Measurements from ENCODE around the gene AK9. TPM values are rescaled to one million over a fixed set of nuclear protein-coding genes. Genes with fewer than 3 reads are reported as not detected.
A peak's percentile ranks its signal among the peaks of the same experiment; 100 is the strongest.

AK9 gene
- total RNA-seq, 1 donor from 2014 or later = 8.2 TPM

- peaks cover 10% of the 10 kb centered on the region for H3F3A ChIP-seq (ENCODE audit: low read depth)
- H3K4me2 ChIP-seq = peak overlapping the region; percentile 30
- DNase-seq (ENCODE audit: low spot score) = no peak
These were observed 200.3 kb downstream of the AK9 start for GRCh38 chr6:109490713-109491112.

DNA sequence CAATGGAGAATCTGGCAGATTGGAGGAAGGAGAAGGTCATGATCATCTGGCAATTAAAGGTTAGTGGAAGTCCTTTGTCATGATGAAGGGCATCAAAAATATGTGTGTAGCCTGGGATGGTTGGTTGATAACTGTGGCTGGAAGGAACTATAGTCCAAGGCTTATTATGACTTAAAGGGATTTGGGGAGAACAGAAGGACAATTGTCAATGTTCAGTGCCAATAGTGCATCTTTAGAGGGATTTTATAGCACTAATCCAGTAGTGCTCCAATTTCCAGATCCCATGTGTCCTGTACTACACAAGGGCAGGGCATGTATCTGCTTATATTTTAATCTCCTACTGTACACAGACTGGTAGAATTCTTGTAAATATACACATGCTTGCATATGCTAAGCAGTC is 203.0 kb downstream of the AK9 start:
- peaks cover 17% of the 10 kb centered on the region for H3K27me3 ChIP-seq
- no peak overlapping the region for H3K27ac ChIP-seq
- no peak overlapping the region for H3K4me3 Mint-ChIP-seq
- H3K4me3 ChIP-seq = no peak overlapping the region
- H3F3A ChIP-seq (ENCODE audit: low read depth) = peaks cover 10% of the 10 kb centered on the region
- no peaks in the 10 kb centered on the region for H3K9me3 Mint-ChIP-seq
- H3K4me1 ChIP-seq = peaks cover 16% of the 10 kb centered on the region
- H3K9me3 ChIP-seq (ENCODE audit: low read depth) = no peaks in the 10 kb centered on the region
- no peaks in the 10 kb centered on the region for H3K79me2 ChIP-seq (ENCODE audit: low read depth)
- peaks cover 16% of the 10 kb centered on the region for H3K27me3 Mint-ChIP-seq (ENCODE audit: insufficient read depth, low read depth)
- H2AFZ ChIP-seq (replicated peaks) = no peak overlapping the region
- no peak overlapping the region for H3K27ac Mint-ChIP-seq
- H3K4me2 ChIP-seq = no peak overlapping the region
- peaks cover 20% of the 10 kb centered on the region for H3K4me1 Mint-ChIP-seq
- H3K36me3 Mint-ChIP-seq = no peaks in the 10 kb centered on the region
- TF ChIP-seq EZH2phosphoT487 (IDR thresholded peaks at IDR 0.05) = no peak
- no peak for TF ChIP-seq CTCF (IDR thresholded peaks at IDR 0.05)
- TF ChIP-seq EZH2 (IDR thresholded peaks at IDR 0.05) = no peak
- DNase-seq (ENCODE audit: low spot score) = no peak
- no peaks in the 10 kb centered on the region for H4K20me1 ChIP-seq (ENCODE audit: low read depth)
- no peaks in the 10 kb centered on the region for H3K36me3 ChIP-seq
- no peak overlapping the region for H3K9ac ChIP-seq

More at GRCh38 chr6:109490713-109491112, 200.3 kb downstream of the AK9 start:
- TF ChIP-seq EZH2phosphoT487 (IDR thresholded peaks at IDR 0.05) (no peak), CTCF (IDR thresholded peaks at IDR 0.05) (no peak), EZH2 (IDR thresholded peaks at IDR 0.05) (no peak)
- H3K4me3 Mint-ChIP-seq = no peak overlapping the region
- no peaks in the 10 kb centered on the region for H3K27me3 ChIP-seq
- H3K9me3 ChIP-seq (ENCODE audit: low read depth) = no peaks in the 10 kb centered on the region
- H3K79me2 ChIP-seq (ENCODE audit: low read depth) = no peaks in the 10 kb centered on the region
- no peaks in the 10 kb centered on the region for H3K36me3 Mint-ChIP-seq
- H3K4me1 Mint-ChIP-seq = peaks cover 16% of the 10 kb centered on the region
- H3K4me3 ChIP-seq = no peak overlapping the region
- H3K27ac ChIP-seq = no peak overlapping the region
- H3K36me3 ChIP-seq = no peaks in the 10 kb centered on the region
- H3K27ac Mint-ChIP-seq = no peak overlapping the region
- peaks cover 9% of the 10 kb centered on the region for H3K27me3 Mint-ChIP-seq (ENCODE audit: insufficient read depth, low read depth)
- H3K4me1 ChIP-seq = peaks cover 22% of the 10 kb centered on the region
- H2AFZ ChIP-seq (replicated peaks) = peak overlapping the region; percentile 94
- no peak overlapping the region for H3K9ac ChIP-seq
- no peaks in the 10 kb centered on the region for H4K20me1 ChIP-seq (ENCODE audit: low read depth)
- no peaks in the 10 kb centered on the region for H3K9me3 Mint-ChIP-seq

DNA sequence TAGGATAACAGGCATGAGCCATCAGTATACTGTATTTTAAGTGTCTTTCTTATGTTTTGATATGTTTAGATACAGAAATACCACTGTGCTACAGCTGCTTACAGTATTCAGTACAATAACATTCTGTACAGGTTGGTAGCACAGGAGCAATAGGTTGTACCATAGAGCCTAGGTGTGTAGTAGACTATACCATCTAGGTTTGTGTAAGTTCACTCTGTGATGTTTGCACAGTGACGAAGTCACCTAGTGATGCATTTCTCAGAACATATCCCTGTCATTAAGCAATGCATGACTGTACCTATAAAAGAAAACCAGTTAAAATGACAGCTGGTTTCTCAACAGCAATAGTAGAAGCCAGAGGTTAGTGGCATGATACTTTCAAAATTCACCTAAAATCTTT is 204.9 kb downstream of the AK9 start:
- Histone ChIP-seq H3K27ac (no peak overlapping the region), H3F3A (ENCODE audit: low read depth) (peaks cover 11% of the 10 kb centered on the region), H3K36me3 (no peaks in the 10 kb centered on the region), H4K20me1 (ENCODE audit: low read depth) (no peaks in the 10 kb centered on the region), H3K4me3 (no peak overlapping the region), H3K4me1 (peaks cover 17% of the 10 kb centered on the region), H3K27me3 (peaks cover 17% of the 10 kb centered on the region), H3K4me2 (no peak overlapping the region), H3K79me2 (ENCODE audit: low read depth) (peaks cover 19% of the 10 kb centered on the region), H3K9ac (no peak overlapping the region), H3K9me3 (ENCODE audit: low read depth) (no peaks in the 10 kb centered on the region), H2AFZ (replicated peaks) (no peak overlapping the region)
- Mint-ChIP-seq H3K9me3 (no peaks in the 10 kb centered on the region), H3K27me3 (ENCODE audit: insufficient read depth, low read depth) (peaks cover 16% of the 10 kb centered on the region), H3K4me3 (no peak overlapping the region), H3K4me1 (peaks cover 21% of the 10 kb centered on the region), H3K27ac (no peak overlapping the region), H3K36me3 (peaks cover 11% of the 10 kb centered on the region)
- DNase-seq (ENCODE audit: low spot score) = no peak
- TF ChIP-seq CTCF (IDR thresholded peaks at IDR 0.05) (no peak), EZH2phosphoT487 (IDR thresholded peaks at IDR 0.05) (no peak), EZH2 (IDR thresholded peaks at IDR 0.05) (no peak)

Measured in neural progenitor cell (in vitro differentiated cells).